GM12873 (cell line): ENCODE measurements around the gene PTP4A2.

ENCODE experiments used
- TF ChIP-seq, protein P1 (sequence below): IDR thresholded peaks from 2 replicates; pipeline ENCODE4 v1.5.1; 2012; ENCODE audit warnings: low read depth, mild to moderate bottlenecking, moderate library complexity, low read length, control low read depth; ENCODE audit not compliant: insufficient read depth; ENCODE audit errors: missing control alignments

PTP4A2 gene

DNA sequence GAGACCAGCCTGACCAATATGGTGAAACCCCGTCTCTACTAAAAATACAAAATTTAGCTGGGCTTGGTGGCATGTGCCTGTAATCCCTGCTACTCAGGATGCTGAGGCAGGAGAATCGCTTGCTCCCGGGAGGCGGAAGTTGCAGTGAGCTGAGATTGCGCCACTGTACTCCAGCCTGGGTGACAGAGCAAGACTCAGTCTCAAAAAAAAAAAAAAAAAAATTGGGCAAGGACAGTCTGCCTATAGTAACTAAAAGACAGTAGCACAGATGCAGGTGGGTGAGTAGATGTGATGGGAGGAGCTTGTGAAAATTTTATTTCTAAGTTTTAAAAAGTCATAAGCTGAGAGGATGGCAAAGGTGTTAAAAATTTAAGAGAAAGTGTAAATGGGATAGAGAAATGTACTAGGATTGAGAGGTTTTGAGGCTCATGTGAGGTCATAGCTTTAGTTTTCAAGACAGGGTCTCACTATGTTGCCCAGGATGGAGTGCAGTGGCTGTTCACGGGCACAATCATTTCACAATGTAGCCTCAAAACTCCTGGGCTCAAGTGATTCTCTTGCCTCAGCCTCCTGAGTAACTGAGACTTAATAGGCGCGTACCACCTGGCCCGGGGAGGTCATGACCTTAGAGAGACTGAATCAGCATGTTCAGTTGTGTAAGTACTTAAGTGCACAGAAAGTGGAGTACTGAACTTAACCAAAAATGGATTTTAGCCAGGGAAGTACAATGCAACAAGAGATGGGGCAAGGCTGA is 33.7 kb downstream of the PTP4A2 start:
- TF ChIP-seq, protein P1, sequence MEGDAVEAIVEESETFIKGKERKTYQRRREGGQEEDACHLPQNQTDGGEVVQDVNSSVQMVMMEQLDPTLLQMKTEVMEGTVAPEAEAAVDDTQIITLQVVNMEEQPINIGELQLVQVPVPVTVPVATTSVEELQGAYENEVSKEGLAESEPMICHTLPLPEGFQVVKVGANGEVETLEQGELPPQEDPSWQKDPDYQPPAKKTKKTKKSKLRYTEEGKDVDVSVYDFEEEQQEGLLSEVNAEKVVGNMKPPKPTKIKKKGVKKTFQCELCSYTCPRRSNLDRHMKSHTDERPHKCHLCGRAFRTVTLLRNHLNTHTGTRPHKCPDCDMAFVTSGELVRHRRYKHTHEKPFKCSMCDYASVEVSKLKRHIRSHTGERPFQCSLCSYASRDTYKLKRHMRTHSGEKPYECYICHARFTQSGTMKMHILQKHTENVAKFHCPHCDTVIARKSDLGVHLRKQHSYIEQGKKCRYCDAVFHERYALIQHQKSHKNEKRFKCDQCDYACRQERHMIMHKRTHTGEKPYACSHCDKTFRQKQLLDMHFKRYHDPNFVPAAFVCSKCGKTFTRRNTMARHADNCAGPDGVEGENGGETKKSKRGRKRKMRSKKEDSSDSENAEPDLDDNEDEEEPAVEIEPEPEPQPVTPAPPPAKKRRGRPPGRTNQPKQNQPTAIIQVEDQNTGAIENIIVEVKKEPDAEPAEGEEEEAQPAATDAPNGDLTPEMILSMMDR: no peak

DNA sequence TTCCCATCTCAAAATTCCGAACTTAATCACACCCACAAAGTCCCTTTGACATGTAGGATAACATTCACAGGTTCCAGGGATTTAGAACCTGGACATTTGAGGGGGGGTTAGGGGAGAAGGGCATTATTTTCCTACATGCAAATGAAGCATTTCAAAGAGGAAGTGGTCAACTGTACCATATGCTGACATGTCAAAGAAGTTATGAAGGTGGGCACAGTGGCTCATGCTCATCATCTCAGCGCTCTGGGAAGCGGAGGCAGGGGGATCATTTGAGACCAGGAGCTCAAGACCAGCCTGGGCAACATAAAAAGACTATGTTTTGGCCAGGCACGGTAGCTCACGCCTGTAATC is 35.7 kb downstream of the PTP4A2 start:
- TF ChIP-seq, protein P1: no peak

DNA sequence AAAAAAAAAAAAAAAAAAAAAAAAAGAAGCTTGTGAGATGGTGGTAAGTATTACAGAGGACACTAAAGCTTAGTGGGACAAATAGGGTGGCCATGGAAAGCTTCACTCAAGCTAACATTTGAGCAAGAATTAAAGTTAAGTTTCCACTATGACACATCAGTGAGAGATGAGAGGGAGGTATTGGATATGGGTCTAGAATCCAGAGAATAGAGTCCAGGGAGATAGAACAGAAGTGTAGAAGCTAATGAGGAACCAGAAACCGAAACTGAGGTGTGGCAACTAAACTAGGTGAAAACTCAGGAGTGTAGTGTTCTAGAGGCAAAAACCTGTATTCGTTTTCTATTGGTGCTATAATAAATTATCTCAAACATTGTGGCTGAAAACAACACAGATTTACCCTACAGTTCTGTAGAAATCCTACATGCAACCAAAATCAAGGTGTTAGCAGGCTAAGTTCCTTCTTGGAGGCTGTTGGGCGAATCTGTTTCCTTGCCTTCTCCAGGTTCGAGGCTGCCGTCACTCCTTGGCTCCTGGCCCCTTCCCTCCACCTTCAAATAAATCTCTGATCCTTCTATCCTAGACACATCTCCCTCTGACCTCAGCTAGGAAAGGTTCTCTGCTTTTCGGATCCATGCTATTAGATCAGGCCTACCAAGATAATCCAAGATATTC is 36.2 kb downstream of the PTP4A2 start:
- TF ChIP-seq, protein P1: no peak

DNA sequence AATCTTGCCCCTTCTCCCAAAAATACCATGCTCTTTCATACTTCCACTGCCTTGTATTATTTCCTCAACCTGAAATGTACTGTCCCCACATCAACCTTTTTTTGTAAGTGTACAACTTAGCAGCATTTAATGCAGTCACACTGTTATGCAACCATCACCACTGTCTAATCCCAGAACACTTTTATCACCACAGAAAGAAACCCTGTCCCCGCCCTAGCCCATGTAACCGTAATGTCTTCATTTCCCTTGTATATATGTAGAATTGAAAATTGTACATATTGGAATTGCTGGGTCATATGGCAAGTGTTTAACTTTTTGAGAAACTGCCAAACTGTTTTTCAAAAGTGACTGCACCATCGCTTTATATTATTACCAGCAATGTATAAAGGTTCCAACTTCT is 37.4 kb downstream of the PTP4A2 start:
- TF ChIP-seq, protein P1: no peak

DNA sequence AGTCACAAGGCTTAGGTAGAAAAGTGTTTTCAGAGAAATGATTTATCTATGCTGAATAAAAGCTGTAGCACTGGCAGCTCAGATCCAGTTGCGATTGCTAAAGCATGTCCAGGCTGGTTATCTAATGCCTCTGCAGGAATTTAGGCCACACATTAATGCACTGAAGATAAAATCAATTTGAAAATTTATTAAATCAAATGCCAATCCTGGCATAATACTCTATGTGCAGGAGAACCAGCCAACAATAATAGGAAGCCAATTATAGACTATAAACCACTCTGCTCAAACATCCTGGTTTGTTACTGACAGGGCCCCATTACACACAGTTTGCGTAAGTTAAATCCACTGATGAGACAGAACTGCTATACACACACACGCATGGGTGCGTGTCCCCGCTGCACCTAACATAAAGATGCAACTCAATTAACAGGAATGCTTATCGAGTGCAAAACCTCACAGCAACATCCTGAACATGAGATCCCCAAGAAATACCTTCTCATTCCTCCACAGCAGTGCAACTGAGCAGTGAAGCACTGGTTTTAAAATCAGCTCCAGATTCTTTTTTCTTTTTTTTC is 40.6 kb downstream of the PTP4A2 start:
- TF ChIP-seq, protein P1: no peak

DNA sequence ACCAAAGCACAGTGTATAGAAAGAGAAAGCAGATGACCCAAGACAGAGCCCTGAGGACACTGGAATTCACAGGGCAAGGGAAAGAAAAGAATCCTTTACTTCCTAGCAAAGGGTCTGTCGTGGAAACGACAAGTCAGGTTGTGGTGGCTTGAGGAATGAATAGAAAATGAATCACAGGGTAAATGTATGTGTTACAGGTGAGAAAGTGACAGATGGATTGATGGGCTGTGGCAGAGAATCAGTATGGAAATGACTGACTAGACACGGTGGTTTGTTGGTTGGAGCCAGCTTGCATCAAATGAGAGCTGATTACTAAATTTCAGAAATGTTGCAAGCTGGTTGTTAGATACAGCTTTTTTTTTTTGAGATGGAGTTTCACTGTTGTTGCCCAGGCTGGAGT is 46.9 kb downstream of the PTP4A2 start:
- TF ChIP-seq, protein P1: no peak

DNA sequence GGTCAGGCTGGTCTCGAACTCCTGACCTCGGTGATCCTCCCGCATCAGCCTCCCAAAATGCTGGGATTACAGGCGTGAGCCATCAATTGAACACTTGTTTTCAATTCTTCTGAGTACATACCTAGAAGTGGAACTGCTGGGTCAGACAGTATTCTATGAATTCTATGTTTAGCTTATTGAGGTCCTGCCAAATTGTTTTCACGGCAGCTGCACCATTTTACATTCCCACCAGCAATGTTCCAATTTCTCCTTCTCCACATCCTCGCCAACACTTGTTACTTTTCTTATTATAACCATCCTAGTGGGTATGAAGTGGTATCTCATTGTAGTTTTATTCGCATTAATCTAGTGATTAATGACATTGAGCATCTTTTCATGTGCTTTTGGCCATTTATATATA is 49.9 kb downstream of the PTP4A2 start:
- TF ChIP-seq, protein P1: no peak
